H1 (cell line): ENCODE measurements around the gene AK5. TPM values are rescaled to one million over a fixed set of nuclear protein-coding genes. Genes with fewer than 3 reads are reported as not detected.

Experiments
- EGR1 ChIP-seq: IDR thresholded peaks from 2 replicates; pipeline ENCODE4 v1.6.1; 2011; ENCODE audit warnings: low read depth, low read length, borderline replicate concordance
- POLR2A ChIP-seq, 2 experiments: IDR thresholded peaks; 1 replicate in 1 of 2; 2 replicates in 1 of 2; pipeline ENCODE4 v1.6.1; 2011; ENCODE audit warnings: low read depth in 2 of 2, low read length in 2 of 2, mild to moderate bottlenecking in 2 of 2; ENCODE audit errors: control extremely low read depth in 1 of 2
- SP4 ChIP-seq: IDR thresholded peaks from 2 replicates; pipeline ENCODE4 v1.6.1; 2012; ENCODE audit warnings: low read length, inconsistent platforms
- TAF7 ChIP-seq: optimal IDR thresholded peaks from 2 replicates; pipeline ENCODE3; 2011; ENCODE audit warnings: low read depth, mild to moderate bottlenecking, inconsistent platforms, low read length, moderate library complexity, borderline replicate concordance
- YY1 ChIP-seq: IDR thresholded peaks from 2 replicates; pipeline ENCODE4 v1.6.1; 2011; ENCODE audit warnings: low read depth, mild to moderate bottlenecking, low read length
- polyA plus RNA-seq, 7 experiments: library from polyadenylated mRNA; depleted of rRNA in 3 of 7; stranded (reverse) in 5 of 7; unstranded in 2 of 7; fragments of >200 nt in 5 of 7; fragments of 200-250 nt in 2 of 7; gene quantifications; 1 replicate in 5 of 7; 2 replicates in 1 of 7; 4 replicates in 1 of 7; pipeline versions ENCODE4 v1.2.1 to v1.2.3, GENCODE V29; 2011 to 2013; ENCODE audit warnings: missing spikeins in 2 of 7, mixed read lengths in 2 of 7
- total RNA-seq: library from RNA; stranded (reverse); fragmentation: NEBNext Ultra II Directional; extraction: Animal tissue kit (Norgen Biotek cat#: 25700); gene quantifications from 2 replicates; pipeline ENCODE4 v1.2.1, GENCODE V29; 2021
- TF ChIP-seq, protein P1 (sequence below): IDR thresholded peaks from 2 replicates; pipeline ENCODE4 v1.6.1; 2012; ENCODE audit warnings: inconsistent platforms

Gene AK5
- total and polyA plus RNA-seq, 2 of the 8 experiments (the other 6 are each of a cell fraction or from before 2014, with no cell fraction given) = 2.0 to 7.1 TPM

DNA sequence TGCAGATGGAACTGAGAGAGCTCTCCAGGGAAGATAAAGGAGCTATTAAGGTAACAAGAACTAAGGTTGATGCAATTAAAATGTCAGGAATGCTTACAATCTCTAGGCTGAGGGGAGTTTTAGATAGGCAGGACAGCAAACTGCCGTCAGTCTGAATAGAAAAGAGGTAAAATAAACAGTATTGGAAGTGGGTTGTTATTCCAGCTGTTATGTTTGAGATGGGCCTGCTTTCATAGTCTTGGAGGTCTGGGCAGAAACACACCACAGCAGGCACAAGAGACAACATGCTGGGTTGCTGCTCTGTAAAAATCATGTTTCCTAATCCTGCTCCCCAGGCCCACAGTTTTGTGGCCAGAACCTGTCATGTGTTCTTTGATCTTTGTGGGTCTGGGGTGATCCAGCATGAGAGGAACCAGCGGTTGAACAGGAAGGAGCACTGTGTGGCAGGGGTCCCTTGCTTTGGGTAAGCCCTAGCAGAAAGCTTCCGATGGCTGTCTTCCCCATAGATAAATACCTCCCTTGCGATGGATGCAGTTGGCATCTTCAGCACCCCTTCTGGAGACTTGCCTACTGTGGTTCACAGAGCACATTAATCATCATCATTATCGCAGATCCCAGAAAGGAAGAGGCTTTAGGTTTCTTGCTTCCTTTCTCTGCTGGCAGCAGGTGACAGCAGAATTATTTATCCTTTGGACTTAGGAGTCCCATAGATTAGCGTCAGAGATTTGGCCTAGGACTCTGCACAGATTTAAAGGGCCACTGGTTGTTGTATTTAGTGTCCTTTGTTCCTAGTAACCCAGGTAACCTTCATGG, 97.1 kb downstream of the AK5 start (continued):
- TF ChIP-seq YY1 (no peak), POLR2A (IDR thresholded peaks at IDR 0.05; ENCODE audit: control extremely low read depth in 1 of 2, low read depth in 2 of 2, low read length in 2 of 2) (no peak), EGR1 (no peak), SP4 (no peak), TAF7 (no peak)
- TF ChIP-seq, protein P1, sequence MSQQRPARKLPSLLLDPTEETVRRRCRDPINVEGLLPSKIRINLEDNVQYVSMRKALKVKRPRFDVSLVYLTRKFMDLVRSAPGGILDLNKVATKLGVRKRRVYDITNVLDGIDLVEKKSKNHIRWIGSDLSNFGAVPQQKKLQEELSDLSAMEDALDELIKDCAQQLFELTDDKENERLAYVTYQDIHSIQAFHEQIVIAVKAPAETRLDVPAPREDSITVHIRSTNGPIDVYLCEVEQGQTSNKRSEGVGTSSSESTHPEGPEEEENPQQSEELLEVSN = no peak
